Right lobe of liver (tissue), 6 donors: Measurements from ENCODE around the gene STMN1. TPM values are rescaled to one million over a fixed set of nuclear protein-coding genes. Genes with fewer than 3 reads are reported as not detected.

Source experiments
- ATAC-seq, 4 donors: fragments of 200-7000 bp; cut with Tn5 transposase; one replicate each; pipeline ENCODE4 v1.9.1; 2020; ENCODE audit warnings: mild to moderate bottlenecking in 4 of 4, moderate library complexity in 4 of 4
- DNase-seq, 3 donors: peaks; one replicate each; pipeline ENCODE4 v3.0.0-alpha.2; 2020
- H3K27ac ChIP-seq, 3 donors: fragments of 200-600 bp; one replicate each; pipeline ENCODE4 v1.8.0; 2022
- H3K27me3 ChIP-seq, 2 donors: fragments of 200-600 bp; one replicate each; pipeline ENCODE4 v1.8.0; 2022
- H3K36me3 ChIP-seq, 4 donors: fragments of 200-600 bp; sonication (generic) in 1 of 4; one replicate each; pipeline versions ENCODE4 v1.5.1 to v1.8.0; 2017 to 2022; ENCODE audit warnings: control low read depth in 1 of 4
- H3K4me1 ChIP-seq, 4 donors: fragments of 200-600 bp; sonication (generic) in 1 of 4; one replicate each; pipeline versions ENCODE4 v1.5.1 to v1.8.0; 2017 to 2022; ENCODE audit warnings: control low read depth in 1 of 4
- H3K4me3 ChIP-seq, 3 donors: fragments of 200-600 bp; one replicate each; pipeline ENCODE4 v1.8.0; 2022
- H3K9me3 ChIP-seq, 4 donors: fragments of 200-600 bp; sonication (generic) in 1 of 4; one replicate each; pipeline versions ENCODE4 v1.5.1 to v1.8.0; 2017 to 2022; ENCODE audit warnings: control low read depth in 1 of 4
- POLR2A ChIP-seq: fragments of 450-650 bp; IDR thresholded peaks from one replicate; pipeline ENCODE4 v1.6.1; 2017; ENCODE audit warnings: antibody characterized with exemption, mild to moderate bottlenecking
- WGBS: methylation state at CpG from one replicate; pipeline ENCODE4 v1.1.6; 2018; ENCODE audit warnings: low coverage, low lambda C conversion rate; ENCODE audit not compliant: insufficient coverage; ENCODE audit errors: missing lambda C conversion rate; 5-methylcytosine and 5-hydroxymethylcytosine counted together
- intact Hi-C, 2 donors: fragments of 100-400 bp; cut with DNase I; formaldehyde crosslinking; loops; one replicate each; pipeline versions ENCODE4 v1.11.2 to v1.14.1; 2022
- total RNA-seq, 6 experiments: library from RNA; depleted of rRNA in 2 of 6; stranded (reverse); fragments of >200 nt in 2 of 6; fragmentation: NEBNext Ultra II Directional in 3 of 6; extraction: Animal tissue kit (Norgen Biotek cat#: 25700) in 3 of 6; gene quantifications; one replicate each; pipeline versions ENCODE4 v1.1.0 to v1.2.4, GENCODE V29; 2016 to 2023
- TF ChIP-seq, protein P1 (sequence below), 4 donors: fragments of 200-600 bp in 3 of 4; fragments of 450-650 bp in 1 of 4; IDR thresholded peaks; one replicate each; pipeline versions ENCODE4 v1.5.1 to v1.8.0; 2016 to 2022; ENCODE audit warnings: antibody characterized with exemption in 4 of 4, mild to moderate bottlenecking in 2 of 4
- donor health status: DM: no; HTN: yes; CAD: no.
- donor health status: DM: no; HTN: no; CAD: no.
- donor health status: DM: no; HTN: no; CAD: no.
- donor health status: DM: no; HTN: yes; CAD: no.
- donor health status: DM: no; HTN: yes; CAD: no.

The STMN1 gene
- total RNA-seq, 6 experiments from 2014 or later = 2.1 to 11.7 (median 6.8) TPM

DNA sequence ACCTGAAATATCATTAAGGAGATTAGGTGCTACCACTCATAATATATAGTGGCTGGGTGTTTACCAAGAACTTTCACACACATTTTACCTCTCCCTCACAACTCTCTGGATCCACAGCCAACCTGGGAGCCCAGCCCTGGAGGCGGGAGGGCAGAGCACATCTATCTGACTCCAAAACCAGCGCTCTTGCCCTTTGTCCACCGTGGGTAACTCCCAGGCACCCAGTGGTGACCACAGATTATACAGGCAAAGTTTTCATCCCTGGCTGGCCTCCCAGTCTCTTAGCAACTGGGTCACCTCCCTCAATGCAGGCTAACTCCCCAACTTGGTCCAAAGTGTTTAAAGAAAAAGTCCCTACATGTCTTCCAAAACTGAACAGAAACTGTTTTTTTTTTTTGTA lies 33.1 kb downstream of the STMN1 start:
- TF ChIP-seq, protein P1, sequence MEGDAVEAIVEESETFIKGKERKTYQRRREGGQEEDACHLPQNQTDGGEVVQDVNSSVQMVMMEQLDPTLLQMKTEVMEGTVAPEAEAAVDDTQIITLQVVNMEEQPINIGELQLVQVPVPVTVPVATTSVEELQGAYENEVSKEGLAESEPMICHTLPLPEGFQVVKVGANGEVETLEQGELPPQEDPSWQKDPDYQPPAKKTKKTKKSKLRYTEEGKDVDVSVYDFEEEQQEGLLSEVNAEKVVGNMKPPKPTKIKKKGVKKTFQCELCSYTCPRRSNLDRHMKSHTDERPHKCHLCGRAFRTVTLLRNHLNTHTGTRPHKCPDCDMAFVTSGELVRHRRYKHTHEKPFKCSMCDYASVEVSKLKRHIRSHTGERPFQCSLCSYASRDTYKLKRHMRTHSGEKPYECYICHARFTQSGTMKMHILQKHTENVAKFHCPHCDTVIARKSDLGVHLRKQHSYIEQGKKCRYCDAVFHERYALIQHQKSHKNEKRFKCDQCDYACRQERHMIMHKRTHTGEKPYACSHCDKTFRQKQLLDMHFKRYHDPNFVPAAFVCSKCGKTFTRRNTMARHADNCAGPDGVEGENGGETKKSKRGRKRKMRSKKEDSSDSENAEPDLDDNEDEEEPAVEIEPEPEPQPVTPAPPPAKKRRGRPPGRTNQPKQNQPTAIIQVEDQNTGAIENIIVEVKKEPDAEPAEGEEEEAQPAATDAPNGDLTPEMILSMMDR (IDR thresholded peaks at IDR 0.05) = peak in 3 of 4 donors; percentile 15 to 31 (median 20)
- TF ChIP-seq POLR2A = no peak
- H3K9me3 ChIP-seq = no peaks in the 10 kb centered on the region
- H3K27ac ChIP-seq = peak overlapping the region in 2 of 3 donors; percentile 65 to 84
- peaks cover 0 to 68% (median 27%) of the 10 kb centered on the region in 4 donors for H3K4me1 ChIP-seq
- WGBS = 17% methylated on average over 2 of the region's 3 CpGs
- intact Hi-C loops = no loop called here
- H3K36me3 ChIP-seq = no peaks in the 10 kb centered on the region
- ATAC-seq (peak; percentile 77 to 89 (median 80)), DNase-seq (peak; percentile 83 to 98 (median 95))
- no peaks in the 10 kb centered on the region for H3K27me3 ChIP-seq
- no peak overlapping the region for H3K4me3 ChIP-seq

DNA sequence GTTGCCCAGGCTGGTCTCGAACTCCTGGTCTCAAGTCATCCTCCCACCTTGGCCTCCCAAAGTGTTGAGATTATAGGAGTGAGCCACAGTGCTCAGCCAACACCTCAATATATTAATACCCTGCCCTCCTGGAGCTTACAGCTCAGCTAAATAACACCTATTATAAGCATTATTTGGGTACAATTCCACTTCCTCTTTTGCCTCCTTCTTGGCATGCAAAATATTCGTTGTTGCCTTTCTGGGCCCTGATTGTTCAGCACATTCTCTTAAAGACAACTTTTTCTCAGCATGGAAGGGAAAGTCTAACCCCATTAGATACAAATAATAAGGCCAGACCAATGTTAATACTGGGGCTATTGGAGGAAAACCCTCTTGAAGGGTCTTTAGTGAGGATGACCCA lies 33.5 kb downstream of the STMN1 start:
- H3K4me3 ChIP-seq = no peak overlapping the region
- H3K27me3 ChIP-seq = no peaks in the 10 kb centered on the region
- no peak for TF ChIP-seq POLR2A
- TF ChIP-seq, protein P1 (IDR thresholded peaks at IDR 0.05) = no peak
- H3K9me3 ChIP-seq = no peaks in the 10 kb centered on the region
- peak overlapping the region in 2 of 3 donors; percentile 65 to 84 for H3K27ac ChIP-seq
- 33% methylated on average over 2 of the region's 2 CpGs for WGBS
- intact Hi-C loops = no loop called here
- no peaks in the 10 kb centered on the region for H3K36me3 ChIP-seq
- ATAC-seq (no peak), DNase-seq (no peak)
- peaks cover 0 to 72% (median 29%) of the 10 kb centered on the region in 4 donors for H3K4me1 ChIP-seq

DNA sequence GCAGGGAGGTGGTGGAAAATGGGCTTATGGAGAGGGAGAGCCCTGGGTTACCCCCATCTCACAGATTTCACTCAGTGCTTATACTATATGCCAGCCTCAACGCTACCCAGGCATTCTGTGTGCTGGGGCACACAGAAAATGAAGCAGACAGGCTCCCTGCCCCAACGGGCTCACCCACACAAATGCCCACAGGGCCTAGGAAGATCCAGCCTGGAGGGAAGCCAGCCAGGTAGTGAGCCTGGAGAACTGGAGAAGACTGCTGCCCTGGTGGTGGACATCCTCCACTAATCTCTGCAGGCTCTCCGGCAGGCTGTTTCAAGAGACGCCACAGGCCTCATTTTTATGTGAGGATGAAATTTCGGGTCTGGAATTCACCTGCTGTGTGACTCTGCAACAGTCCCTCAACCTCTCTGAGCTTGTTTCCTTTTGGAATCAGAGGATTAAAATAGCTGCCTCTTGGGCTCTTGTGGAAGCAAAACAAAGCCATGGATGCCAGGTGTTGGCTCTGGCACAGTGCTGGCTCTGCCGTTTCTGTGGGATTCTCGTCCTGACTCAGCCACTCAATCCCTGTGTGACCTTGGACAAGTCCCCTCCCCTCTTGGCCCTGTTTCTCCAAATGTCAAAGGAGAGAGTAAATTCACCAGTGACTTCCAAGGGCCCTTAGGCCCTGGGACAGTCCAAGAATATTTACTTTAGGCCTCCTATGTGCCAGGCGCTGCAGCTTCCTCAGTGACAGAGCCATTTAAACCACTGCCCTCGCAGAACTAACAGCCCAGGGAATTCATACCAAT lies 34.3 kb downstream of the STMN1 start:
- H3K4me3 ChIP-seq = no peak overlapping the region
- H3K27ac ChIP-seq = peak overlapping the region in 2 of 3 donors; percentile 65 to 84
- H3K27me3 ChIP-seq = no peaks in the 10 kb centered on the region
- DNase-seq (peak in 2 of 3 donors; percentile 73 to 88), ATAC-seq (peak in 3 of 4 donors; percentile 3 to 41 (median 13))
- WGBS = 31% methylated on average over 4 of the region's 9 CpGs
- peaks cover 0 to 78% (median 31%) of the 10 kb centered on the region in 4 donors for H3K4me1 ChIP-seq
- no peaks in the 10 kb centered on the region for H3K9me3 ChIP-seq
- intact Hi-C loops = no loop called here
- H3K36me3 ChIP-seq = no peaks in the 10 kb centered on the region
- TF ChIP-seq, protein P1 (IDR thresholded peaks at IDR 0.05) = no peak
- TF ChIP-seq POLR2A = no peak

DNA sequence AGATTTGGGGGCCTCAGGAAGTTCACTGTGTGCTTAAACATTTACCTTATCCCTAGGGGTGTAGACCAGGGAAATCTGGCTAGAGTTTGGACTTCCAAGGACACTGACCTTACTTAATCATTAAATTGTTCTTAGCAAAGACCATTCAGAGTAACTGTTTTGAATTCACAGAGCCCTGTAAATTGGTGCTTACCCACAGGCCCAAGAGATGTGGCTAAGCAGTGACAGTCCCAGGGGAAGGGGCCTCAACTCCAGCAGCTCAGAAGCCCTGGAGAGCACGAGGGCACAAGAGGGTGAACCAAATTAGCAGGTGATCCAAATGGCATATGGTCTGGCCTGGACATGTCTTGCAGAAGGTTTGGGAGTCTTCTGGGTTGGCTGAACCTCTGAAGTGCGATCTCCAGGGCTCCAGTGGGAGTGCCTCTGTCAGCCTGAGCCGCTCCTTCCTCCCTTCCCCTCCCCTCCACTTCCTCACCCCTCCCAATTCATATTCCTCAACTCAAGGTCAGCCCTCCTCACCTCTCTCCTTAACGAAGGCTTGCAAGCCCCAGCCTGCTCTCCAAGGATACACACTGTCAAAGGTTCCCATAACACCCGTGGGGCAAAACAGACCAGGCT lies 35.0 kb downstream of the STMN1 start:
- DNase-seq = no peak
- Histone ChIP-seq H3K27me3 (no peaks in the 10 kb centered on the region), H3K4me1 (peaks cover 0 to 85% (median 34%) of the 10 kb centered on the region in 4 donors), H3K27ac (peak overlapping the region in 2 of 3 donors; percentile 65 to 84), H3K9me3 (no peaks in the 10 kb centered on the region), H3K4me3 (no peak overlapping the region), H3K36me3 (no peaks in the 10 kb centered on the region)
- ATAC-seq = peak in 1 of 4 donors; percentile 27
- no peak for TF ChIP-seq POLR2A
- TF ChIP-seq, protein P1 (IDR thresholded peaks at IDR 0.05) = no peak
- intact Hi-C loops = no loop called here
- 13% methylated on average over 5 of the region's 5 CpGs for WGBS
